Measurements from ENCODE around the gene CRYBG1. TPM values are rescaled to one million over a fixed set of nuclear protein-coding genes. Genes with fewer than 3 reads are reported as not detected.

Gene CRYBG1, protein sequence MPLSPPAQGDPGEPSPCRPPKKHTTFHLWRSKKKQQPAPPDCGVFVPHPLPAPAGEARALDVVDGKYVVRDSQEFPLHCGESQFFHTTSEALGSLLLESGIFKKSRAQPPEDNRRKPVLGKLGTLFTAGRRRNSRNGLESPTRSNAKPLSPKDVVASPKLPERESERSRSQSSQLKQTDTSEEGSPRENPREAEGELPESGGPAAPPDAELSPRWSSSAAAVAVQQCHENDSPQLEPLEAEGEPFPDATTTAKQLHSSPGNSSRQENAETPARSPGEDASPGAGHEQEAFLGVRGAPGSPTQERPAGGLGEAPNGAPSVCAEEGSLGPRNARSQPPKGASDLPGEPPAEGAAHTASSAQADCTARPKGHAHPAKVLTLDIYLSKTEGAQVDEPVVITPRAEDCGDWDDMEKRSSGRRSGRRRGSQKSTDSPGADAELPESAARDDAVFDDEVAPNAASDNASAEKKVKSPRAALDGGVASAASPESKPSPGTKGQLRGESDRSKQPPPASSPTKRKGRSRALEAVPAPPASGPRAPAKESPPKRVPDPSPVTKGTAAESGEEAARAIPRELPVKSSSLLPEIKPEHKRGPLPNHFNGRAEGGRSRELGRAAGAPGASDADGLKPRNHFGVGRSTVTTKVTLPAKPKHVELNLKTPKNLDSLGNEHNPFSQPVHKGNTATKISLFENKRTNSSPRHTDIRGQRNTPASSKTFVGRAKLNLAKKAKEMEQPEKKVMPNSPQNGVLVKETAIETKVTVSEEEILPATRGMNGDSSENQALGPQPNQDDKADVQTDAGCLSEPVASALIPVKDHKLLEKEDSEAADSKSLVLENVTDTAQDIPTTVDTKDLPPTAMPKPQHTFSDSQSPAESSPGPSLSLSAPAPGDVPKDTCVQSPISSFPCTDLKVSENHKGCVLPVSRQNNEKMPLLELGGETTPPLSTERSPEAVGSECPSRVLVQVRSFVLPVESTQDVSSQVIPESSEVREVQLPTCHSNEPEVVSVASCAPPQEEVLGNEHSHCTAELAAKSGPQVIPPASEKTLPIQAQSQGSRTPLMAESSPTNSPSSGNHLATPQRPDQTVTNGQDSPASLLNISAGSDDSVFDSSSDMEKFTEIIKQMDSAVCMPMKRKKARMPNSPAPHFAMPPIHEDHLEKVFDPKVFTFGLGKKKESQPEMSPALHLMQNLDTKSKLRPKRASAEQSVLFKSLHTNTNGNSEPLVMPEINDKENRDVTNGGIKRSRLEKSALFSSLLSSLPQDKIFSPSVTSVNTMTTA (N-terminal part only)
- 1 to 10 TPM; 2.5 to 2.7 TPM for total RNA-seq
- polyA plus RNA-seq (2013, experiment 1 of 2): 0.28 TPM
- 0.12 TPM for polyA plus RNA-seq (2013, experiment 2 of 2)
- long read RNA-seq, experiment 1, partial matches to known transcripts: 2 of 2 reads
- long read RNA-seq, experiment 1, other reads (novel, unspliced or antisense): 0 of 2 reads
- long read RNA-seq, experiment 2: 0 reads
- long read RNA-seq, experiment 3, partial matches to known transcripts: 5 of 5 reads
- long read RNA-seq, experiment 3, other reads (novel, unspliced or antisense): 0 of 5 reads
- long read RNA-seq, experiment 4, partial matches to known transcripts: 1 of 2 reads
- long read RNA-seq, experiment 4, other reads (novel, unspliced or antisense): 1 of 2 reads

DNA sequence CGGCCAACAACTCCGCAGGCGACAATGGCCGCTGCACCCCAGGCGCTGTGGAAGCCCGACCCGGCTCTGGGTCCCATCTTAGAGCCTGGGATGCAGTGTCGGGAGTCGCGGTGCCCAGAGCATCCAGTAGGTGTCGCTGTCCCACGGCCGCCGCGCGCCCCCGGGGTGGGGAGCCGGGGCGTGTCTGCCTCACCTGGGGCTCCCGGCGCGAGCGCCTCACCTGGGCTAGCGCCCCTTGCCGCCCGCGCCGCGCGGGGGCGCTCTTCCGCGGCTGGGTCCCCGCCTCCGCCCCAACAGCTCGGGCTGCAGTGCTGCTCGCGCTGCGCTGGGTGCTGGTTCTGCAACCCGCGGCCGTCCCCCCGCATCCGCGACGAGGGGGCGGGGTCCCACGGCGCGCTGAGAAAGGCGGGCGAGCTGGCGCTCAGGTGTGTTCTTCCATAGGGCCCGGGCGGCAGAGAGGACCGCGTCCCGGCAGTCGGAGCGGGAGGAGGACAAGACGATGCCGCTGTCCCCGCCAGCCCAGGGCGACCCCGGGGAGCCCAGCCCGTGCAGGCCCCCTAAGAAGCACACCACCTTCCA, at the start of gene CRYBG1:
Gene CRYBG1 (plus strand): TSS at position 308 of the 579 bp plus-strand sequence. CDS start 192 bp downstream, at position 500.
- TF ChIP-seq, protein P1, sequence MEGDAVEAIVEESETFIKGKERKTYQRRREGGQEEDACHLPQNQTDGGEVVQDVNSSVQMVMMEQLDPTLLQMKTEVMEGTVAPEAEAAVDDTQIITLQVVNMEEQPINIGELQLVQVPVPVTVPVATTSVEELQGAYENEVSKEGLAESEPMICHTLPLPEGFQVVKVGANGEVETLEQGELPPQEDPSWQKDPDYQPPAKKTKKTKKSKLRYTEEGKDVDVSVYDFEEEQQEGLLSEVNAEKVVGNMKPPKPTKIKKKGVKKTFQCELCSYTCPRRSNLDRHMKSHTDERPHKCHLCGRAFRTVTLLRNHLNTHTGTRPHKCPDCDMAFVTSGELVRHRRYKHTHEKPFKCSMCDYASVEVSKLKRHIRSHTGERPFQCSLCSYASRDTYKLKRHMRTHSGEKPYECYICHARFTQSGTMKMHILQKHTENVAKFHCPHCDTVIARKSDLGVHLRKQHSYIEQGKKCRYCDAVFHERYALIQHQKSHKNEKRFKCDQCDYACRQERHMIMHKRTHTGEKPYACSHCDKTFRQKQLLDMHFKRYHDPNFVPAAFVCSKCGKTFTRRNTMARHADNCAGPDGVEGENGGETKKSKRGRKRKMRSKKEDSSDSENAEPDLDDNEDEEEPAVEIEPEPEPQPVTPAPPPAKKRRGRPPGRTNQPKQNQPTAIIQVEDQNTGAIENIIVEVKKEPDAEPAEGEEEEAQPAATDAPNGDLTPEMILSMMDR (conservative IDR thresholded peaks at IDR 0.05): peak; percentile 100
- Mint-ChIP-seq H3K4me1 (peaks cover 4% of the 10 kb centered on the region), H3K9me3 (no peaks in the 10 kb centered on the region), H3K27me3 (ENCODE audit: insufficient read depth) (peaks cover 18% of the 10 kb centered on the region), H3K36me3 (ENCODE audit: low read depth) (no peaks in the 10 kb centered on the region), H3K27ac (no peak within 1 kb of the TSS), H3K4me3 (peak within 1 kb of the TSS; percentile 68)
- WGBS, 2 experiments (ENCODE audit: insufficient coverage in 1 of 2, insufficient read length in 1 of 2): 0 to 1% methylated on average over 19 to 66 of the region's 66 CpGs
- H3K9ac ChIP-seq (ENCODE audit: extremely low read depth, low read length, poor library complexity, severe bottlenecking): no peak within 1 kb of the TSS
- H3K27me3 ChIP-seq (ENCODE audit: control insufficient read depth, insufficient read depth, low read length, poor library complexity, severe bottlenecking): peaks cover 43% of the 10 kb centered on the region
- peak; percentile 99 for DNase-seq
- peak within 1 kb of the TSS; percentile 64 for H3K4me3 ChIP-seq (ENCODE audit: low read length)
- no peak within 1 kb of the TSS for H3K27ac ChIP-seq (ENCODE audit: low read depth, low read length)
- H3K4me1 ChIP-seq (ENCODE audit: control insufficient read depth, insufficient read depth, low read length): no peaks in the 10 kb centered on the region
- H3K36me3 ChIP-seq (ENCODE audit: control insufficient read depth, insufficient read depth, low read length): no peaks in the 10 kb centered on the region
- H3K9me3 ChIP-seq (ENCODE audit: control insufficient read depth, low read length): no peaks in the 10 kb centered on the region

DNA sequence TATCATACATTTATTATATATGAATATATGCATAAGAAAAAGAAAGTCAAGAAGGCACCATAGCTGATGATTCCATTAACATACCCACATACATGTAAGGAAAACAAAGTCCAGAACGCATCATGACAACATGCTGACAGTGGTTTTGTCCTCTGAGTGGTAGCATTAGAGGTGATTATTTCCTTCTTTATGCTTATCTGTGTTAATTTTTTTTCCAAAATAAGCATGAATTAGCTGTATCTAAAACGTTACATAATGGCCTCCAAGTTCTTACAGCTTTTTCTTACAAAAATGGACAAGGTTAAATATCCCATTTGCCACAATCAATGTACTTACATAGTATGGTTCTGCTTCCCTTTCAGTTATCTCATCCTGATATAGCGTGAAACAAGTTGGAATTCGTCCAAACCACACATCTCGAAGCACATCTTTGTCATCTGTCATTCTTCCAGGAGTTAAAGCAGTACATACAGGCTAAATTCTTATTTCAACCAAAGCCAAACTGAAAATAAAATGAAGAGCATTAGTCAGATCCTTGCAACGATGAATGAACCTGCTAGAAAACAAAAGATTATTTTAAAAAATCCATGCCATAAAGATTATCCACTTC, 44.6 kb upstream of the CRYBG1 start:
- H3K9me3 ChIP-seq (ENCODE audit: control insufficient read depth, low read length): no peaks in the 10 kb centered on the region
- WGBS, 2 experiments (ENCODE audit: insufficient coverage in 1 of 2, insufficient read length in 1 of 2): 90 to 94% methylated on average over 5 to 6 of the region's 6 CpGs
- TF ChIP-seq, protein P1 (conservative IDR thresholded peaks at IDR 0.05): no peak
- no peak overlapping the region for H3K9ac ChIP-seq (ENCODE audit: extremely low read depth, low read length, poor library complexity, severe bottlenecking)
- peaks cover 27% of the 10 kb centered on the region for H3K36me3 ChIP-seq (ENCODE audit: control insufficient read depth, insufficient read depth, low read length)
- H3K4me3 ChIP-seq (ENCODE audit: low read length): no peak overlapping the region
- peaks cover 26% of the 10 kb centered on the region for H3K4me1 Mint-ChIP-seq
- H3K36me3 Mint-ChIP-seq (ENCODE audit: low read depth): peaks cover 20% of the 10 kb centered on the region
- H3K4me1 ChIP-seq (ENCODE audit: control insufficient read depth, insufficient read depth, low read length): peaks cover 4% of the 10 kb centered on the region
- H3K27ac Mint-ChIP-seq: no peak overlapping the region
- H3K27me3 Mint-ChIP-seq (ENCODE audit: insufficient read depth): no peaks in the 10 kb centered on the region
- no peaks in the 10 kb centered on the region for H3K9me3 Mint-ChIP-seq
- H3K4me3 Mint-ChIP-seq: no peak overlapping the region
- no peak overlapping the region for H3K27ac ChIP-seq (ENCODE audit: low read depth, low read length)
- no peak for DNase-seq
- no peaks in the 10 kb centered on the region for H3K27me3 ChIP-seq (ENCODE audit: control insufficient read depth, insufficient read depth, low read length, poor library complexity, severe bottlenecking)

Measured in endodermal cell (in vitro differentiated cells).